GM12874 (cell line): ENCODE results near the gene C17orf50.

Source experiments
- TF ChIP-seq, protein P1 (sequence below): IDR thresholded peaks from 2 replicates; pipeline ENCODE4 v1.5.1; 2011; ENCODE audit warnings: low read depth, mild to moderate bottlenecking, control low read depth, low read length, moderate library complexity; ENCODE audit not compliant: insufficient read depth

C17orf50 gene

DNA sequence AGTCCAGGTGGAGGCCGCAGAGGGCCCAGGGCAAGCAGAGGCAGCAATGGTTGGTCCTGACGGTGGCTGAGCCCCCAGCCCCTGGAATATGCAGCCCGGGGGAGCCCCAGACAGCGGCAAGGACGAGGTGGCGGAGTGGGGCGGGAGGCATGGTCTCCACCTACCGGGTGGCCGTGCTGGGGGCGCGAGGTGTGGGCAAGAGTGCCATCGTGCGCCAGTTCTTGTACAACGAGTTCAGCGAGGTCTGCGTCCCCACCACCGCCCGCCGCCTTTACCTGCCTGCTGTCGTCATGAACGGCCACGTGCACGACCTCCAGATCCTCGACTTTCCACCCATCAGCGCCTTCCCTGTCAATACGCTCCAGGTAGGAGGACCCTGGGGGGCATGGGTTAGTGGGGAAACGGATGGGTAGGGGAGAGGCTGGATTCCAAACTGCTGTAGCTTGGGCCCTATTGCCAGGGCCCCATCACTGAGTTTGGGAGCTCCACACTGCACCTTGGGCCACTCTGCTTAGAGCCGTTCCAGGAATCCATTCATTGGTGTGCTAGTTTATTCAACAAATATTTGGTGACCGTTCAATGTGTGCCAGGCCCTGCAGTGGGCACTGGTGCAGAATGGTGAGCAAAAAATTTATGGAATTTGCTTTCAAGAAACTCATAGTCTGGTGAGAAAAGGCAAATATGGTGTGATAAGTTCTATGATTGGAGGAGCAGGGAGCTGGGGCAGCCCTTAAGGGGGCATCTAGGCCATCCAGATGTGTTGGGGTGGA lies 25.5 kb upstream of the C17orf50 start:
- TF ChIP-seq, protein P1, sequence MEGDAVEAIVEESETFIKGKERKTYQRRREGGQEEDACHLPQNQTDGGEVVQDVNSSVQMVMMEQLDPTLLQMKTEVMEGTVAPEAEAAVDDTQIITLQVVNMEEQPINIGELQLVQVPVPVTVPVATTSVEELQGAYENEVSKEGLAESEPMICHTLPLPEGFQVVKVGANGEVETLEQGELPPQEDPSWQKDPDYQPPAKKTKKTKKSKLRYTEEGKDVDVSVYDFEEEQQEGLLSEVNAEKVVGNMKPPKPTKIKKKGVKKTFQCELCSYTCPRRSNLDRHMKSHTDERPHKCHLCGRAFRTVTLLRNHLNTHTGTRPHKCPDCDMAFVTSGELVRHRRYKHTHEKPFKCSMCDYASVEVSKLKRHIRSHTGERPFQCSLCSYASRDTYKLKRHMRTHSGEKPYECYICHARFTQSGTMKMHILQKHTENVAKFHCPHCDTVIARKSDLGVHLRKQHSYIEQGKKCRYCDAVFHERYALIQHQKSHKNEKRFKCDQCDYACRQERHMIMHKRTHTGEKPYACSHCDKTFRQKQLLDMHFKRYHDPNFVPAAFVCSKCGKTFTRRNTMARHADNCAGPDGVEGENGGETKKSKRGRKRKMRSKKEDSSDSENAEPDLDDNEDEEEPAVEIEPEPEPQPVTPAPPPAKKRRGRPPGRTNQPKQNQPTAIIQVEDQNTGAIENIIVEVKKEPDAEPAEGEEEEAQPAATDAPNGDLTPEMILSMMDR, result no peak

DNA sequence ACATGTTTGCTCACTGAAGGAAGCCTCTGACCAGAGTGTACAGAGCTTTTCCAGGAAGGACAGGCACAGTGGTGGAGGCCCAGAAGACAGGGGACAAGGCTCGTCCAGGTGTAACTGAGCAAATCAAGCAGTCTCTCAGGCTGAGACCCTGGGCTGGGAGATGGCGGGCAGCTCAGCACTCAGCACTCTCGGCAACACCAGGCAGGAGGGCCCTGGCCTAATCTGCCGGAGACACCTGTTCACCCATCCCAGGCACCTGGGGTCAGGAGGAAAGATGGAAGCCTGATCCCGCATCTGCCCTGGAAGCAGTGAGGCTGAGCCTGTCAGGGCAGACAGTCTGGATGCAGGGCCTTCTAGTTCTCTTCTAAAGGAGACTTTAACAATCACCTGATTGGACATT lies 24.5 kb upstream of the C17orf50 start:
- TF ChIP-seq, protein P1, result no peak

DNA sequence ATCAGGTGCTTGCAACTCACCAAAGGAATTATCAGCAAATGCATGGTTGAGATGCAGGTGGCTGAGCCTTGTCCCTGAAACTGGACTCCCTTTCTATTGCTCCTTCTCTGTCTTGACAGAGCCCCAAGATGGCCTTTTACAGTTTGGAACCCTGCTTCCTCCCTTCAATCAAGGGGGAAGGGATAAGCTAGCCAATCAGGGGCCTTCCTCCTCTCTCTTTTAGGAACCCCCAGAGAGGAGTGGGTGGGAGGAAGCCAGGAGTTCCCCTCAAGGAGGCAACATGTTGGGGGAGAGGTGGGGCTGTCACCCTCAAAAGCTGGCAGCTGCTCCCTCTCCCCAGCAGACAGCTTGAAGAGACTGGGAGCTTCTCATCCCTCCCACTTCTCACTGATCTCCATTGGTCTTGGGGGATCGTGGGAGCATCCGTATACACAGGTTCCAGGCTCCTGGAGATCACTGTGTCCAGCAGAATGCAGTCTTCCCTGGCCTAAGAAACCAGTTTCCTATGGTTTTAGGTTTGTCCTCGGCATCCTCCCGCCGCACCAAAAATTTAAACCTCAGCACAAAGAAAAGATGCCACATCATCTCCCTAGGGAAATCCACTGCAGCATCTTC lies 22.1 kb upstream of the C17orf50 start:
- TF ChIP-seq, protein P1, result no peak

DNA sequence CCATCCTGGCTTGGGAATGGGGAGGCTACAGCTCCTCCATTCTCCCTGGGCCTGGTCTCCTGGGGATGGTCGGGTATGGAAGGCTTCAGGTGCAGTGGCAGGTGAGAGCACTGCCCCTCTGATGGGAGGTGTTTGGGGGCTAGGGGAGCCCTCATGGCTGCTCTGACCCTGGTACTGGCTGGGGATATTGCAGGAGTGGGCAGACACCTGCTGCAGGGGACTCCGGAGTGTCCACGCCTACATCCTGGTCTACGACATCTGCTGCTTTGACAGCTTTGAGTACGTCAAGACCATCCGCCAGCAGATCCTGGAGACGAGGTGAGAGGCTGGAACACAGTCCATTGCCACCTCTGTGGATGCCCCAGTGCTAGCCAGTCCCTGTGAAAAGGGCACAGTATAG lies 20.5 kb upstream of the C17orf50 start:
- TF ChIP-seq, protein P1, result no peak

DNA sequence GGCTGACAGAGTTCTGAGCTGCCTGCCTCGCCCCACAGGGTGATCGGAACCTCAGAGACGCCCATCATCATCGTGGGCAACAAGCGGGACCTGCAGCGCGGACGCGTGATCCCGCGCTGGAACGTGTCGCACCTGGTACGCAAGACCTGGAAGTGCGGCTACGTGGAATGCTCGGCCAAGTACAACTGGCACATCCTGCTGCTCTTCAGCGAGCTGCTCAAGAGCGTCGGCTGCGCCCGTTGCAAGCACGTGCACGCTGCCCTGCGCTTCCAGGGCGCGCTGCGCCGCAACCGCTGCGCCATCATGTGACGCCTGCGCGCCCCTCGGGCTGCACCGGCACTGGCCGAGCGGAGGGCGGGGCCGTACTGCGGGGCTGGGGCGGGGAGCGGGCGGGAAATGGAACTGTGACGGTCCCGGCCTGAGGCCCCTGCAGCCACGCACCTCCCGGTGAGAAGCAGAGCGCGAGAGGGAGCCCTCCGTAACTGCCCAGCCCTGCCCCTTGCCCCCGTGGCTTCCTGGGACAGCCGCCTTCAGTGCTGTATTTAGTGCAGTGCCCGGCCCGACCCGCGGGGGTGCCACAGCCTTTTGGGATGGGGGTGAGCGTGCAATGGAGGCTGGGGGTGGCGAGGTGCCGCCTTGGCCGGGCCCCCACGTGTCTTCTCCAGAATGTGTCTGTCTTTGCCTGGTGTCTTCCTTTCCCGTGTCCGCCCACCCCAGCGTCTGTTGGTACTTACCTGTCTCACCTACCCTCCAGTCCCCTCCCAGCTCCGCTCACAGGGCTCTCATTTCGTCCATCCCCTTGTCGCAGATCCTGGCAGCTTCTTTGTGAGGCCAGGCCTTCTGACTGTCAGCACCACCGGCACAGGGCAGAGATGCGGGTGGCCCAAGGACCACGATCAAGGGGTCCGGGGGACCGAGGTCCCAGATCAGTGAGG lies 19.4 kb upstream of the C17orf50 start:
- TF ChIP-seq, protein P1, result no peak

DNA sequence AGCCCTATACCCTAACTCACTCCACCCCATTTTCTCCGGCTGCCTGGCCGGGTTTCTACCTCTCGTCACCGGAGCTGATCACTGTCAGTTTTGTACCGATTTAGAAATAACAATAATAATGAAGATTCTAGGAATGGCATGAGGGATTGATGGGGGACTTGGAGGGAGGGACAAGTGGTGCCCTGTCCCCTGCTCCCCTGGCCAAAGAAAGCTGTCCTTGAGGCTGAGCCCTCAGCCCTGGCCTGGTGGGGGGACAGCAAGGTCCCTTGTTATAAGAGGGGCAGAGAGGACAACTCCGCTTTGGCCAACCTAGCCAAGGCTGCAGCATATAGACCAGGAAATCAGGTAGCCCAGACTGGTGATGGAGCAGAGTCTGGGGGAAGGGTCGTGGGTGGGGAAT lies 18.2 kb upstream of the C17orf50 start:
- TF ChIP-seq, protein P1, result no peak

DNA sequence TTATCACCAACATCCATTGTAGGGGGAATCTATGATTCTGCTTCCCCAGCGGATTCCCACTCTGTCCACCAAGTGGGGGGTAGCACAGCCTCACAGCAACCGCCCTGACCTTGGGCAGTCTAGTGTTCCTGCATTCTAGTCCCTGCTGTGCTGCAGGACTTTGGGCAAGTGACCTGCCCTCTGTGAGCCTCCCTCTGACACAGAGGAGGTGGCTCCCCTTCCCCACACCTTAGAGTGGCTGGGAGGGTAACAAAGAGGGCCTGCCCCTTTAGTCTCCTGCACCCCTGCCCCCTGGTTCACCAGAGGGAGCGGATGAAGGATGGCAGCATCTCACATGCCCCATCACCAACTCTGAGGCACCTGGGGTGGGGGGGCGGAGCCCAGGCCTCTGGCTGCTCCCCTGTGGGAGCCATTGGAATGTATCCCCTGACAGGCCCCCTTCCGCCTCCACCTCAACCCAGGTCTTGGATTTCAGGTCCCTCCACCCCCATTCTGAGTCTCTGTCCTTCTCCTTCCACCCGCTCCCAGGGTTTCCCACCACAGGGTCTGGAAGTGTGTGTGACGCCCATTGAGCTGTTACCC lies 17.7 kb upstream of the C17orf50 start:
- TF ChIP-seq, protein P1, result no peak
